Occipital lobe (tissue), 2 donors: ENCODE measurements around the gene VIPR1. TPM values are rescaled to one million over a fixed set of nuclear protein-coding genes. Genes with fewer than 3 reads are reported as not detected.
A peak's percentile ranks its signal among the peaks of the same experiment; 100 is the strongest.

Experiments used
- DNase-seq: peaks from one replicate; lab custom pipeline; 2025; lab: John Stamatoyannopoulos, UW
- total RNA-seq: library from RNA; depleted of rRNA; stranded (reverse); fragments of >200 nt; gene quantifications from one replicate; pipeline ENCODE4 v1.2.3, GENCODE V29; 2014

VIPR1 gene
- total RNA-seq = 0.16 TPM

- DNase-seq = peak; percentile 80
Observed at GRCh38 chr3:42502429-42503250, at the start of gene VIPR1. TSS of gene VIPR1 (plus strand) at chr3:42502643. CDS start at chr3:42502736, 93 bp downstream.

GRCh38 chr3:42456211-42456610, 46.2 kb upstream of the VIPR1 start:
- no peak for DNase-seq

GRCh38 chr3:42459151-42459550, 43.3 kb upstream of the VIPR1 start:
- DNase-seq = no peak

GRCh38 chr3:42461762-42462161, 40.7 kb upstream of the VIPR1 start:
- no peak for DNase-seq

- no peak for DNase-seq
Observed at GRCh38 chr3:42463093-42463492, 39.4 kb upstream of the VIPR1 start.

GRCh38 chr3:42468111-42468510, 34.3 kb upstream of the VIPR1 start:
- DNase-seq = no peak

- DNase-seq = no peak
Observed at GRCh38 chr3:42472555-42472954, 29.9 kb upstream of the VIPR1 start.

GRCh38 chr3:42473083-42473932, 29.1 kb upstream of the VIPR1 start:
- no peak for DNase-seq

- DNase-seq = no peak
Observed at GRCh38 chr3:42476225-42477125, 26.0 kb upstream of the VIPR1 start.

GRCh38 chr3:42477696-42478095, 24.7 kb upstream of the VIPR1 start:
- no peak for DNase-seq

GRCh38 chr3:42478830-42479229, 23.6 kb upstream of the VIPR1 start:
- no peak for DNase-seq

GRCh38 chr3:42486814-42487565, 15.5 kb upstream of the VIPR1 start:
- no peak for DNase-seq

- DNase-seq = no peak
Observed at GRCh38 chr3:42488687-42489086, 13.8 kb upstream of the VIPR1 start.

- no peak for DNase-seq
Observed at GRCh38 chr3:42489116-42489936, 13.1 kb upstream of the VIPR1 start.

GRCh38 chr3:42489937-42490227, 12.6 kb upstream of the VIPR1 start:
- no peak for DNase-seq

- no peak for DNase-seq
Observed at GRCh38 chr3:42490243-42490642, 12.2 kb upstream of the VIPR1 start.

- DNase-seq = no peak
Observed at GRCh38 chr3:42491881-42492507, 10.4 kb upstream of the VIPR1 start.

- no peak for DNase-seq
Observed at GRCh38 chr3:42492508-42493080, 9.8 kb upstream of the VIPR1 start.

GRCh38 chr3:42493126-42493797, 9.2 kb upstream of the VIPR1 start:
- DNase-seq = no peak
